GM19397 (cell line): Measurements from ENCODE around the gene BEAN1.
"Not testable (repeated sequence)": the region's sequence is repeated elsewhere in the genome, so short reads cannot be mapped to it uniquely, and the experiment has no call there.

Source experiments
- ATAC-seq: cut with Tn5 transposase; IDR thresholded peaks from one replicate; pipeline ENCODE4 v1.9.1; 2021; ENCODE audit warnings: mild to moderate bottlenecking, moderate library complexity; ENCODE audit not compliant: unreplicated experiment

Gene BEAN1

GRCh38 chr16:66502020-66502913 lies 75.2 kb downstream of the BEAN1 start:
- ATAC-seq: no peak

GRCh38 chr16:66503030-66503429 lies 75.9 kb downstream of the BEAN1 start:
- no peak for ATAC-seq

GRCh38 chr16:66503612-66504011 lies 76.5 kb downstream of the BEAN1 start:
- ATAC-seq: no peak

GRCh38 chr16:66507731-66508239 lies 80.7 kb downstream of the BEAN1 start:
- ATAC-seq: no peak

- ATAC-seq: no peak
These were observed 81.3 kb downstream of the BEAN1 start for GRCh38 chr16:66508248-66508913.

- no peak for ATAC-seq
These were observed 81.9 kb downstream of the BEAN1 start for GRCh38 chr16:66508914-66509496.

- no peak for ATAC-seq
These were observed 82.5 kb downstream of the BEAN1 start for GRCh38 chr16:66509576-66509975.

- ATAC-seq: no peak
These were observed 83.2 kb downstream of the BEAN1 start for GRCh38 chr16:66510298-66510697.

- ATAC-seq: no peak
These were observed 83.9 kb downstream of the BEAN1 start for GRCh38 chr16:66510711-66511601.

- no peak for ATAC-seq
These were observed 84.6 kb downstream of the BEAN1 start for GRCh38 chr16:66511602-66512271.

- no peak for ATAC-seq
These were observed 85.4 kb downstream of the BEAN1 start for GRCh38 chr16:66512272-66513110.

- ATAC-seq: no peak
These were observed 86.1 kb downstream of the BEAN1 start for GRCh38 chr16:66513111-66513723.

GRCh38 chr16:66514391-66514790 lies 87.3 kb downstream of the BEAN1 start:
- not testable (repeated sequence) for ATAC-seq

GRCh38 chr16:66514980-66515595 lies 88.0 kb downstream of the BEAN1 start:
- not testable (repeated sequence) for ATAC-seq

GRCh38 chr16:66515596-66516508 lies 88.8 kb downstream of the BEAN1 start:
- ATAC-seq: no peak

GRCh38 chr16:66516509-66516807 lies 89.4 kb downstream of the BEAN1 start:
- no peak for ATAC-seq

GRCh38 chr16:66516808-66517585 lies 89.9 kb downstream of the BEAN1 start:
- ATAC-seq: peak; percentile 97
